HG03175 (cell line): ENCODE measurements around the gene SCO1.
"Not testable (repeated sequence)": the region's sequence is repeated elsewhere in the genome, so short reads cannot be mapped to it uniquely, and the experiment has no call there.

Experiments used
- ATAC-seq: cut with Tn5 transposase; IDR thresholded peaks from one replicate; pipeline ENCODE4 v1.9.1; 2021; ENCODE audit warnings: mild to moderate bottlenecking, moderate library complexity; ENCODE audit not compliant: unreplicated experiment

SCO1 gene

DNA sequence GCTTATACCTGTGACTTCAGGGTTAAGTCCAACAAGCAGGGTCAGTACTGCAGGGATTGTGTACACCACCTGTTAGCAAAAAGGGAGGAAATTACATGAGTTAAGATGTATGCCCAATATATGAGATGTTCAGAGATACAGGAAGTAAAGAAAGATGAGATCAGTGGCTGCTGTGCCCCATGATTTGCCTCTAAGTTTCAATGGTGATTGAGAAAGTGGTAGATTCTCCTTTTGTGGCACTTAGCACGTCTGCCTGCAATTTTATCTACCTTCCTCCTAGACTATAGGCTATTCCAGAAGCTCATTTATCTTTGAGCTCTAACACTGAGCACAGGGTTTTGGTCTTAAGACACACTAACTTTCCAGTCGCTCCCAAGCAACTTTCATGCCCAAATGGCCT, 28.9 kb upstream of the SCO1 start:
- no peak for ATAC-seq

DNA sequence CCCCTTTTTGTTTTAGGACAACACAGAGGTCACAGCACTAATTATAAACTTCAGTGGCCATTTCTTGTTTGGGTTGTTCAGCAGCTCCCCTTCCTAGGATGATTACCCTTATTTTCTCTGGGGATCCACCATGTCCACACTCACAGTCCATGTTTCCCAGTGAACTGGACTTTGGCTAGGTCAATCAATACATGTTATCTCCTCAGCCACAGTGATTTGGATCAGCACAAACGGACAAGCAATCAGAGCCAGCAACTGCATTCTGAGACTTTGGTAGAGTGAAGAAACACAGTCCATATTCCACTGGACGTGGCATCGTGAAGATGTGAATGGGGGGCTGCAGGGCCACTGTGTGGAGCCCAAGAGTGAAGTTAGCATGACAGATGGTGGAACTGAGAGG, 27.9 kb upstream of the SCO1 start:
- ATAC-seq: no peak

DNA sequence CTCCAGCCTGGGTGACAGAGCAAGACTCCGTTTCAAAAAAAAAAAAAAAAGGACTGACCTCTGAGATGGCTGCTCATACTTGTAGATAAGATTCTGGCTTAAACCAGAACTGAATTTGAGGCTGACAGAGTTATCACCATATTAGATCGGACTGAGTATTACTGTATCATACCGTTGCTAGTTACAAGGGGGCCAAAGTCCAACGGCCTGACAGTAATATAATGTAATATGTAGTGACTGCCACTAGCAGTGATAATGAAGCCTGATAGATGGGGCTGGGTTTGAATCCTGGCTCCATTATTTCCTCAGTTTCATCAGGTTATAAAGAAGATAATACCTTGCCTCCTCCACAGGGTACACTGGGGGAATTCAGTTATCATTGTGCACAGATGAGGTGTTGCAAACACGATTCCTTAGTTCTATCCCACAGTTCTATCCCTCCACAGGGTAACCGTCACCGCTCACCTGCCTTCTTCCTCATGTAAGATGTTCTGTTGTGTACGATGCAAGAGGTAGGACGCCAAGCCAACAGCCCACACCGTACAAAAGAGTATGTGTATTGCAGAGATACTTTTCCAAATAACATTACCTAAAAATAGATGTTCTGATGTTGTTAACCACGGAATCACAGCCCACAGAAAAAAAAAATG, 27.3 kb upstream of the SCO1 start:
- no peak for ATAC-seq

DNA sequence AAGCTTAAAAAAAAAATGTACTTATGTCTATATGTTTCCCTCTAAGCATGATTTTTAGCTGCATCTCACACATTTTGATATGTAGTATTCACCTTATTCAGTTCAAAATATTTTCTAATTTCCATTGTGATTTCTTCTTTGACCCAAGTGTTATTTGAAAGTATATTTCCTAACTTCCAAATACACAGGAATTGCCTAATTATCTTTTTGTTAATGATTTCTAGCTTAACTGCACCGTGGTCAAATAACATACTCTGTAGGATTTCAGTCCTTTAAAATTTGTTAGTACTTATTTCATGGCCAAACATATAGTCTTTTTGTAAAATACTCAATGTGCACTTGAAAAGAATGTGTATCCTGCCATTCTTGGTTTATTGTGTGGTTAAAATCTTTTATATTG, 21.2 kb upstream of the SCO1 start:
- ATAC-seq: no peak

DNA sequence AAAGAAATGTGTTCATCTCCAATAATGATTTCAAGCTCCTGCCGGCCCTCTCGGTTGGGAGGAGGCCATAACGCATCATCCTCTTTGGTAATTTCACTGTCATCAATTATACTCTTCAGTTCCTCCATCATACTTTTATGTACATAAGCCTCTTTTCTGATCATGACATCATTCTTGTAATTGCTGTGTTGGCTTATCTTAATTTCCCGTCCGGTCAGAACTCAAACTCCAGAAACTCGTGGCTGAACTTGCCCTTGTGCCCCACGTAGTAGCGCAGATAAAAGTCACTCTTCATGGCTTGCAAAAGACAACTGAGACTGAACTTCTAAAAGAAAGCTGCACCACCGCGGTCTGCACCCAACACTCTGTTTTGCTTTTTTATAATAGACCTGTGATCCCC, 18.9 kb upstream of the SCO1 start:
- no peak for ATAC-seq

DNA sequence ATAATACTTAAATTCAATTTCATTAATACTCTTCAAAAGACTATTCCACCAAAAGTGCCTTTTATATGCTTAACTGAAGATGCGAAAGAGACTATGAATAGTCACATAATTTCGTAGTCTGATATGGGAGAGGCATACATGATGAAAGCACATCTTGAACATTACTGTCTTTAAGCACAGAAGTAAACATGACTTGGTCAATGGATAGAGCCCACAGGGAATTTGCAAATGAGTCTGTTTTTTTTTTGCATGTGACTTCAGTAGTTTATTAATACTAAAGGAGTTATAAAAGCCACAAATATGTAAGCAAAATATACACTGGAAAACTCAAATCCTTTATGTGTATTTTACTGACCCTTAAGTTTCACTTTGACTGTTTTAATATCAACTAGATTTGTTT, 16.0 kb upstream of the SCO1 start:
- ATAC-seq: no peak

DNA sequence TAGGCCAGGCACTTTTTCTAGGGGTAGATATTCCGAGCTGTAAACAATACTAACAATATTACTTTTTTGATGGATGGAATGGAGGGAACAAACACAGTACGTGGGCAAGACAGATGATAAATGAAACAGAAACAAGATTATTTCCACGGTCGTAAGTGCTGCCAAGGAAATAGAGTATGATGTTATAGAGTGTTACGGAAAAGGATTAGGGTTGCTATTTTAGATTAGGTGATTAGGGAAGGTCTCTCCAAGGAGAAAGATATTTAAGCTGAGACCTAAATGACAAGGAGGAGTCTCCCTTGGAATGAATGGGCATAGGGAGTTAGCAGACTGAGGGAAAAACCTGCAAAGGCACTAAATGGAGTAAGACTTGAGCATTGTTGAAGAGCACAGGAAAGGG, 8.4 kb upstream of the SCO1 start:
- no peak for ATAC-seq

DNA sequence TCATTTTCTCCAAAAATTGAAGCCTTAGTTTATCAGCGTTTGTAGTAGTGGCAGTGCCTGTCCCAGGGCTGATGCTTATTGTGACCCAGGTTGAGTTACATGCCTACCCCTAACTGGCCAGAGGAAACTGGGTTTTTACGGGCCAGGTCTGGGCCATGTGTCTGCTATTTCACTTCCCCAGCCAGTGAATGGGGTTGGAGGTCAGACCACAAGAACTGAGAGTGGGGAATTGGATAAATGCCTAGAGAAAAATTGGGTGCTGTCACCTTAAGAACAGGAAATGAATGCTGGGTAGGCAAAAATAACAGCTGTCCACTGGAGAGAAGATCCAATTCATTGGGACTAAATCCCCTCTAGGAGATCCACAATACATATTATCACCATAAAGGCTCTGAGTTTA, 5.2 kb upstream of the SCO1 start:
- ATAC-seq: no peak

DNA sequence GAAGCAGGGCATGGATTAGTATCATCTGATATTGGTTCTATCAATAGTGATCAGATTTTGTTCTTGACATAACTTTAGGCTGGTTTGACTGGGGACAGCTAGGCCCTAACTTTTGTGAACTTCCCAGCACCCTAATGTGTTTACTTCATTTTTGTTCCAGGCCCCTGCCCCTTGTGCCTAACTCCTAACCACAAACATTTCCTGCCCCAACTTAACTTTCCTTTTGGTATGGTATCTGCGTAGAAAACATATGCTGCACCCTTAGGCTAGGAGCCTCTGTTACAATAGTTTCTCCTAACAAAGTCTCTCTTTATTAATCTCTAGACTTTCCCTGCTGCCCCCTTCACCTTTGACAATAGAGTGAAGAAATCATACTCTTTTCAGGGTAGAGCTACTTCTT, 2.5 kb upstream of the SCO1 start:
- no peak for ATAC-seq

DNA sequence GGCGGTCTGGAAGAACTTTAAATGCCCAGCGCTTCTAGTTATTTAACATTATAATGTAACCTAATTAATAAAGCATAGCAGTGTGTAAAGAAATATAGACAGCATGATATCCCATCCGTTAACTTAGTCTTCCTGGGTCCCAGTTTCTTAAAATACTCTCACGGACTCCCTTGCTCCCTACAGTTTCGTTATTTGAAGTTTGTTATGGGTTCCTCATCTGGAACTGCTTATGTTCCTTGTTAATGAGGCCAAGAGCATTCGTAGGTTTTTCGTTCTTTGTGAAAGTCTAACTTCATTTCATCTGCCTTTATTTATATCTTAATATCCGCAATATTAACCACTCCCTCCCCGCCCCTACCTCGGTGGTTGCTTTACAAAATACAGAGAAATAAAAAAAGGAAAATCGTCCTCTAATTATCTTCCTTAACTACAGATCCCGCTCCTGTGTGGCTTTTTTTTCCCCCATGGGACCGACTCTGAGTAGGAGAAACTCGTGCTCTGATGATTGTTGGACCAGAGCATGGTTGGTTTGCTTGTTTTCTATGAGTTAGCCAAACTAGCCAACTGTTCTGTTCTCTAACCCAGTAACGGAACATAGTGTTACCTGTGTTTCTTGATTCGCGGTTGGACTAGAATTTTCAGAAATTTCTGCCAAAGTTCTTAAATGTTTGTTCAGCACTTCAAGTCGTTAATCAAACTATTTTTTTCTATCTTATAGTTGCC, 924 bp upstream of the SCO1 start:
- no peak for ATAC-seq

DNA sequence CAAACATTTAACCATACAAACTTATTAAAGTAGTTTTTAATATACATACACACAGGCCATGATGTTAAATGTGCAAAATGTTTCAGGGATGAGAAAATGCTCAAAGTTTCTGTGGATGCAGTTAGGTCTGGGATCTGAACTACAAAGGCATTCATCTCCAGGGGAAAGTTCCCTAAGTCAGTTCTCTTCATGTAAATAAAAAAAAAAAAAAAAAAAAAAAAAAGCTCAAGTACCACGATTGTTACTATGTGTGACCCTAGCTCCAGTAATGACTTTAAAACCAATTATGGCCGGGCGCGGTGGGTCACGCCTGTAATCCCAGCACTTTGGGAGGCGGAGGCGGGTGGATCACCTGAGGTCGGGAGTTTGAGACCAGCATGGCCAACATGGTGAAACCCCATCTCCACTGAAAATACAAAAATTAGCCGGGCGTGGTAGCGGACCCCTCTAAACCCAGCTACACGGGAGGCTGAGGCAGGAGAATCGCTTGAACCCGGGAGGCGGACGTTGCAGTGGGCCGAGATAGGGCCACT, 1.4 kb downstream of the SCO1 start:
- not testable (repeated sequence) for ATAC-seq

DNA sequence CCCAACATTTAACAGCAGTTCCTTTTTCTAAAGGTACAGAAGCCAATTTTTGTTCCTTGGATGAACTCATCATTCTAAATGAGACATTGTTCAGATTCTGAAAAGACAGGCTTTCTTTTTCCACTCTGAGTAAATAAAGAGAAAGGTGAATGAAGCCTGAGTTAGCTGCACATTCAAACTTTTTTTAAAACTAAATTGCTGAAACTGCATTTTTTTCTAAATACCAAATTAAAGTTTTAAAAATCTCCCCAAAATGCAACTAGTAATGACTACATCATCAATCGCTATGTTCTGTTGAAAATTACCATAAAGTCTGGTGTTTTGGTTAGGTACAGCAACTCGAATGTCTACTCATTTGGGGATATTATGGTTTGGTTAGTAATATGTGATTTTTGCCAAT, 9.8 kb downstream of the SCO1 start:
- no peak for ATAC-seq

DNA sequence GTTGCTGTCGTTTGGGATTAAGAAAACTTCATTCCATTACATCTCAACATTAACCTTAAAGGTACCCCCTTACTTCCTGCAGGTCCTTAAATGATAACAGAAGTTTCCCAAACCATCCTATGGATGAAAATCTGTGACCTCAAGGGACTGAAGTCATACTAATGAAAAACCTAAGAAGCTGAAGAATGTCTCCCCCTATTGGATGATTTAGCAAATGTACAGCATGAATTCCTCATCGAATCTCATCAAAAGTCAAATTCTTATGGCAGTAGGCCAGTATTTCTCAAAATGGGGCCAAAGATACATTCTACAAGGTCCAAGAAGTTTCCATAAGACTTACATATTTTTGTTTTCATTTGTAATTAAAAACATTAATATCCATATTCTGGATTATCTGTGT, 13.5 kb downstream of the SCO1 start:
- no peak for ATAC-seq

DNA sequence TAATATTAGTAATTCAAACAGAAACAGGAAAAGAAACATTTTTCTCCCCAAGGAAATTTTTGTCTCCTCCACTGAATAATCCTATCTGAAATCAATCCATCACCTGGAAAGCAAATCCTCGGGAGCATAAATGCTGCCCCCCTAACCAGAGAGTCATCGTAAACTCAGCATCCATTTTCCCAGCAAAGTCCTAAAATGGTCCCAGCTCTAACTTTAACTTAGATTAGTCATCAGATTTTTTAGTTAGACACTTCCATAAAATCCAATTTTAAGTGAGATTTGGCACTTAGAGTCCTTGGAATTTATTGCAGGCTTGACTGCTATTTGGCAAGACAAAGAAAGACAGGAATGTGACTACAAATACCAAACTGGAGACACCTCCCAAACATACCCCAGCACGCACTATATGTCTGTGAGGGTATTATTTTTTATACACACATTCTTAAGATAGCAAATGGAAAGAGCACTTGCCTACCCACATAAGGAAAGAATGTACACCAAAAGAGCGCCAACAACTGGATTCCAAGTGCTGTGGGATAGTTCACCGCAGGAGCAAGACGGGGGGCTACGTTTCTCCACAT, 15.4 kb downstream of the SCO1 start:
- no peak for ATAC-seq

DNA sequence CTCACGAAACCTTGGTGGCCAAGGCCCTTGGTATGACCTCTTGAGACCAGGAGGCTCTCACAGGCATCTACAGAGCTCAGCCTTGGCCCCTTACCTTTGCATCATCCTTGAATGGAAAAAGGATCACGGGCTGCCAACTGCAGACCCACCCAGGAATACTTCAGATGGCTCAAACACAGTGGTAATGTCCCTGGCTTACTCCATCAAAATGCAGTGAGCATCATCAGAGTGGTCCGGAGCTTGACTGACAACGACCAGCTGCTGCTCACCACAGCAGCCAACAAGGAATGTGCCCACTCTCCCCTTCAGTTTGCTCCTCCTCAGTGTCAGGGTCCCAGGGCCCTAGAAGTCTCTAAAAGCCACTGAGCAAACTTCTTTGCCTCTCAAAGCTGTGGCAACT, 22.6 kb downstream of the SCO1 start:
- ATAC-seq: no peak

DNA sequence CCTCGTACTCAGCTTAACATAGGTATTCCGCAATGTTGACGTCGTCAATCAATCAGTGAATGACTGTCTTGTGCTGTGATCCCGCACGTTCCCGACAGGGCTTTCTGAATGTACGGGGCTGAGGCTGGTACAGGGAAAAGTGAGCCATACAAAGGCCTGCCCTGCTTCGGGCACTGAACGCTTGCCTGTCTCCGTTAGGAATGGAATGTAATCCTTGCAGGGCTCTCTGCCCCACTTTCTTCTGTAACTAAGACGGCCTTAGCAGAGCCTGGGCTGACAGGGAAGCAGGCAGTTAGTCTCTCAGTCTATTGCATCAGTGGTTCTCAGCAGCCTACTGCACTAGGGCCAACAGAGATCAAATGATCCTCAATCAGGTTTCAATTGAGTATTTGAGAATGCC, 24.0 kb downstream of the SCO1 start:
- ATAC-seq: no peak

DNA sequence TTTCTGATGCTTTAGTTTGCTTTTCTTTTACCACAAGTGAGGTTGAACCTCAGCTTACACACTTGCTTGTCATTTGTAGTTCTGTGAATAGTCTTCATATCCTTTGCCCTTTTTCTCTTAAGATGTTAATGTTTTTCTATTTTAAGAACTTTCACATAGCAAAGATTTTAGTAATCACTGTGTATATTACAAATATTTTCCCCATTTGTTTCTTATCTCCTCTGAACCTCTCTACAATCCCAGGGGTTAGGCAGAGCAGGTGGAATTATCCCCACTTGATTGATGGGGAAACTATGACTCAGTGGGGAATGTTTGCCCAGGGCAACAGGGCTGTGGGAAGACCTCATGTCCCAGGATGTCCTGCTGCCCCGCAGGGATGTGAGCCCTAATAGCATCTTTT, 28.6 kb downstream of the SCO1 start:
- ATAC-seq: no peak

DNA sequence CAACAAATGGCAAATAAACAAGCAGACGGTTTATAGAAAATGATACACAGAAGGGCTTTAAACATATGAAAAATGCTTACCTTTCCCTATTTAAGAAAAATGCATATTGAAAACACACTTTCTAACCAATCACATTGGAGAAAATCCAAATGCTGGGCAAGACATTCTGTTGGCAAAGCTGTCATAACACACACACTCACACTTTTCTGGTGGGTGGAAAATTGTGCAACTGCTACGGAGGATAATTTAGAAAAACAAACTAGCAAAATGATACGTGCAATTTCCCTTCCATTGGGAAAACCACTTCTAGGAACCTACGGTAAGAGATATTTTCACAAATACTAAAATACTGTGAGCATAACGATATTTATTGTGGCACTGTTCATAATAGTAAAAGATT, 30.4 kb downstream of the SCO1 start:
- no peak for ATAC-seq

DNA sequence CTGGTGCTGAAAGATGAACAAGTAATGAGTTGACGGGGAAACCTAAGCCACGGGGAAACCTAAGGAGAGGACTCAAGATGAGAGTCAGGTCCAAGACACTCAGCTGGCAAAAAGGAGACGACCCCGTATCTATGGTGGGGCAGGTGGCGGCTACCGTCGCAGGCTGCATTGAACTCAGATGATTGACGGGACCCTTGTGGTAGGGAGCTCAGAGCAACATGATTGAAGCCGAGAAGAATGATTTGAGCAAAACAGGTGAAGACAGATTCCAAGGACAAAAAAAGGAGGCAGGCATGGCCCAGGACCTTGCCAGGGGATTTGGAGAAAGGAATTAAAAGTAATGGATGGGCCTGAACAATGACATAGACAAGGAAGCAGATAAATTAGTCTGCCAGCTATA, 32.8 kb downstream of the SCO1 start:
- ATAC-seq: no peak

DNA sequence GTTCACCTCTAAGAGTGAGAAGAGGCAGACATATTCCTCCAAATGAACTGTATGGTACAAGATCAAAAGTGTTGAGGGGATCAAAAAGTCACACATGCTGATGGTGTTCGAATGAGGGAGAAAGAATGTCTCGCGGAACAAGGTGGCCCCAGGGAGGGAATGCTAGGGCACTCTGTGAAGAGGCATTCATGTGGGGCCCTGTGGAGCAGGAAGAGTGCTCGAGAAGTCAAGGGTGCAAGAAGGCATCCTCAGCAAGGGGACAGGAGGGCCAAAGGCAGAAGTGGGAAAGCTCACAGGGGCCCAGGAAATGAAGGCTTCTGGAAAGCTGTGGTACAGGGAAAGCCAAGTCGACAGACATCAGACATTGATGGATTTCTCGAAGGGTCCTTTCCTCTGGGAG, 34.1 kb downstream of the SCO1 start:
- no peak for ATAC-seq

DNA sequence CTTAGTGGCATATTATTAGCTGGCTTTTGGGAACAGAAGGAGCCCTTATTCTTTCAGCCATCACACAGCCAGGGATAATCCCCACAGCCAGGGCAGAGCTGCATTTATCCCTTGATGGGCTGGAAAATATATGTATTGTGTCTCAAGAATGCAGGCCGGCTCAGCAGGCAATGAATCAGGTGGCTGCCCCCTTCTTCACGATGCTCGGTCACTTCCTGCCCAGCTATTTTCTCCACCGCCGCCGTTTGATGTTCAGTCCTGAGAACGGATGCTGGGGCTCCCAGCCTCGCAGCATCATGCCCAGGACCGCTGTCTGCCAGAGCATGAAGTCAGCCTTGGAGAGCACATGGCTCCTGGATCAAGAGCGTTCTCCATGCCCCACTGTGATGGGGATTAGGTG, 35.9 kb downstream of the SCO1 start:
- no peak for ATAC-seq

DNA sequence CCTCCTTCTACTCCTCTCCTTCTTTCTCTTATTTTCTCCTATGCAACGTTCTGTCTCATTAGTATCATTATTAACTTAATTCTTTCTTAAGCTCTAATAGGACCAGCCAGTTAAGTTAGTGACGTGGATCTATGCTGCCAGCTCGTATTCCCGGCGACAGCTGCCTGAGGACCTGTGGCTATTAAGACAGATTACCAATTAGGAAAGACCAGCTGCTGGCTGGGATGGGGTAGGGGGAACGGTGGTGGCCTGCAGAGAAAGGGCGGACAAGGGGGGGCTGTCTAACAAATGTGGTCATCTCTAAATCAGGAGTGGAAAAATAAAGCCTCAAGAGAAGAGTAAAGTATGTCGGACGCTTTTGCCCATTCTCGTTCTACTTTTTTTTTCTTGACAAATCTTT, 39.5 kb downstream of the SCO1 start:
- no peak for ATAC-seq
